ENCODE results near the gene SMYD3. TPM values are rescaled to one million over a fixed set of nuclear protein-coding genes. Genes with fewer than 3 reads are reported as not detected.

The SMYD3 gene
- total RNA-seq, 4 donors from 2014 or later: 11.6 to 26.9 (median 18.3) TPM

GRCh38 chr1:245802941-245803665 is 704.0 kb downstream of the SMYD3 start:
- Histone ChIP-seq H3K27me3 (no peaks in the 10 kb centered on the region), H3K36me3 (no peaks in the 10 kb centered on the region), H3K9me3 (no peaks in the 10 kb centered on the region), H3K27ac (no peak overlapping the region), H3K4me1 (no peaks in the 10 kb centered on the region), H3K4me3 (no peak overlapping the region)
- WGBS, 2 donors (ENCODE audit: low coverage in 1 of 2): 88 to 94% methylated on average over 7 to 8 of the region's 9 CpGs
- TF ChIP-seq POLR2AphosphoS5 (IDR thresholded peaks at IDR 0.05) (no peak), EP300 (IDR thresholded peaks at IDR 0.05) (no peak), CTCF (IDR thresholded peaks at IDR 0.05) (no peak), POLR2A (IDR thresholded peaks at IDR 0.05) (no peak)
- ATAC-seq: no peak

- Histone ChIP-seq H3K4me1 (no peaks in the 10 kb centered on the region), H3K27ac (no peak overlapping the region), H3K4me3 (no peak overlapping the region), H3K9me3 (no peaks in the 10 kb centered on the region), H3K36me3 (no peaks in the 10 kb centered on the region), H3K27me3 (no peaks in the 10 kb centered on the region)
- 73 to 75% methylated on average over 6 of the region's 6 CpGs for WGBS, 2 donors (ENCODE audit: low coverage in 1 of 2)
- ATAC-seq: no peak
- TF ChIP-seq CTCF (IDR thresholded peaks at IDR 0.05): no peak
- TF ChIP-seq POLR2AphosphoS5 (IDR thresholded peaks at IDR 0.05): no peak
- no peak for TF ChIP-seq POLR2A (IDR thresholded peaks at IDR 0.05)
- TF ChIP-seq EP300 (IDR thresholded peaks at IDR 0.05): no peak
Observed at GRCh38 chr1:245800901-245801605, 706.0 kb downstream of the SMYD3 start.

GRCh38 chr1:245798349-245798711 is 708.7 kb downstream of the SMYD3 start:
- 95% methylated on average over 3 of the region's 5 CpGs; no CpG with 5 or more reads in 1 of the 2 donors for WGBS, 2 donors (ENCODE audit: low coverage in 1 of 2)

GRCh38 chr1:245797592-245798348 is 709.3 kb downstream of the SMYD3 start:
- no peak for TF ChIP-seq POLR2A (IDR thresholded peaks at IDR 0.05)
- no peak for TF ChIP-seq POLR2AphosphoS5 (IDR thresholded peaks at IDR 0.05)
- TF ChIP-seq EP300 (IDR thresholded peaks at IDR 0.05): no peak
- TF ChIP-seq CTCF (IDR thresholded peaks at IDR 0.05): no peak
- Histone ChIP-seq H3K4me3 (no peak overlapping the region), H3K27ac (no peak overlapping the region), H3K4me1 (no peaks in the 10 kb centered on the region), H3K27me3 (no peaks in the 10 kb centered on the region), H3K9me3 (no peaks in the 10 kb centered on the region), H3K36me3 (no peaks in the 10 kb centered on the region)
- 69 to 73% methylated on average over 9 to 11 of the region's 14 CpGs for WGBS, 2 donors (ENCODE audit: low coverage in 1 of 2)
- no peak for ATAC-seq

More at GRCh38 chr1:245798349-245798711, 708.7 kb downstream of the SMYD3 start:
- Histone ChIP-seq H3K36me3 (no peaks in the 10 kb centered on the region), H3K27ac (no peak overlapping the region), H3K4me3 (no peak overlapping the region), H3K27me3 (no peaks in the 10 kb centered on the region), H3K9me3 (no peaks in the 10 kb centered on the region), H3K4me1 (no peaks in the 10 kb centered on the region)
- TF ChIP-seq EP300 (IDR thresholded peaks at IDR 0.05) (no peak), POLR2AphosphoS5 (IDR thresholded peaks at IDR 0.05) (no peak), POLR2A (IDR thresholded peaks at IDR 0.05) (no peak), CTCF (IDR thresholded peaks at IDR 0.05) (no peak)
- no peak for ATAC-seq

Data from gastroesophageal sphincter (tissue), 4 donors.